HG03196 (cell line): Measurements from ENCODE around the gene ZNRF2.
"Not testable (repeated sequence)": the region's sequence is repeated elsewhere in the genome, so short reads cannot be mapped to it uniquely, and the experiment has no call there.

Experiments used
- ATAC-seq: cut with Tn5 transposase; IDR thresholded peaks from one replicate; pipeline ENCODE4 v1.9.1; 2021; ENCODE audit not compliant: unreplicated experiment

Gene ZNRF2

DNA sequence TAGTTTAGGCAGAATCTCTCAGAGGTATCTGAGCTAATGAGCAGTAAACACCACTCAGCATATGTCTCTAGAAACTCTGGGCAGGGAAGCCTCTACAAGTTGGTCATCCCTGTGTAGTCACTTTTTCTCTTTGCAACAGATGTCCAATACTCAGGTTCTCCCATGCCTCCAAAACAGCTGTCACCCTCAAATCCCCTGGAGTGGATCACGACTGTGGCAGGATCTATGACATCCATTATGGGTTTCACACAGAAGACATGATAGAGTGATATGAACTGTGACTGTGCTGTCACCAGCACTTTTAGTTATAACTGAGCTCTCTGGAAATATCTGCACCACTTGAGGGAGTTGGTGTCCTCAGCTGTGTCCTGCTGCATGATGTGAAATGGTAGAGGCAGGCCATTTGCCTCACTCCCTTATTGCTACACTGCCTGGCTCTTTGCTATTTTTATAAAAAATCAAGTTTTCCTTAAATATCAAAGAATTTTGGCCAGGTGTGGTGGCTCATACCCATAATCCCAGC lies 24.1 kb upstream of the ZNRF2 start:
- ATAC-seq = no peak

DNA sequence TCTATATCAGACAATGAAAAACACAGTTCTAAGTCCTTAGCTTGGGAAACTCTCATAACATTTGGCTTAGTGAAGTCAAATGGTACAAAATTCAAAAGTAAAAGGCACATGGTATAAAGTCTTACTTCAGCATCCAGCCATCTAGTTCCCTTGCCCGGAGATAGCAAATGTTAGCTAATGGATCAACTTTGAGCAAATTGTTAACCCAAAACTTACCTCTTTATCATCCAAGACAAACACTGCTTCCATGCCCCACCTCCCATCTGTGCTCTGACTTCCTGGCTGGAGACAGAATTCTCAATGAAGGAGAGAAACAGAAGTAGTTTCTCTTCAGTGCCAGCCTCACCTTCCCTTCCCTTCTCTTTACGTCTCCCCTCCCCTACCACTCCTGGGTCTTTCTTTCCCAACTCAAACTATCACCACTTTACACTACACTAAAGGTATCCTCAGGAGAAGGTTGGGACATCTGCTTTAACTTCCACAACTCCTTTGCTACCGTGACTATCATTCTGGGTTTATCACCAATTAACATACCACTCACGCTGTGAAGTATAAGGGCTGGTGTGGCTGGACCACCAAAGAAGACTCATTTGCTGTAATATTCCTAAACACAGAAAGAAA lies 21.2 kb upstream of the ZNRF2 start:
- no peak for ATAC-seq

DNA sequence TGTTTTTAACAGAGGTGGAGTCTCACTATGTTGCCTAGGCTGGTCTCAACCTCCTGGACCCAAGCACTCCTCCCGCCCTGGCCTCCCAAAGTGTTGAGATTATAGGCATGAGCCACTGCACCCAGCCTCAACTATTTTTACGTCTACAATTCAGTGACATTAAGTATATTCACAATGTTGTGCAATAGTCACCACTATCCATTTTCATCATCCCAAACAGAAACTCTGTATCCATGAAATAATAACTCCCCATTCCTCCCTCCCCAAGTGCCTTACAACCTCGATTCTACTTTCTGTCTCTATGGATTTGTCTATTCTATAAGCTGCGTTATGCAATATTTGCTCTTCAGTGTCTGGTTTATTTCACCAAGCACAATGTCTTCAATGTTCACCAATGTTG lies 20.3 kb upstream of the ZNRF2 start:
- no peak for ATAC-seq

DNA sequence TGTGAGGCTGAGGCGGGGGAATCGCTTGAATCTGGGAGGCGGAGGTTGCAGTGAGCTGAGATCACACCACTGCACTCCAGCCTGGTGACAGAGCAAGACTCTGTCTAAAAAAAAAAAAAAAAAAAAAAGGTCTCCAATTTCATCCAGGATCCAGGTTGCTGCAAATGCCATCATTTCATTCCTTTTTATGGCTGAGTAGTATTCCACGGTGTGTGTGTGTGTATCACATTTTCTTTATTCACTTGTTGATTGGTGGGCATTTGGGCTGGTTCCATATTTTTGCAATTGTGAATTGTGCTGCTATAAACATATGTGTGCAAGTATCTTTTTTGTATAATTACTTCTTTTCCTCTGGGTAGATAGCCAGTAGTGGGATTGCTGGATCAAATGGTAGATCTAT lies 19.2 kb upstream of the ZNRF2 start:
- ATAC-seq = not testable (repeated sequence)

DNA sequence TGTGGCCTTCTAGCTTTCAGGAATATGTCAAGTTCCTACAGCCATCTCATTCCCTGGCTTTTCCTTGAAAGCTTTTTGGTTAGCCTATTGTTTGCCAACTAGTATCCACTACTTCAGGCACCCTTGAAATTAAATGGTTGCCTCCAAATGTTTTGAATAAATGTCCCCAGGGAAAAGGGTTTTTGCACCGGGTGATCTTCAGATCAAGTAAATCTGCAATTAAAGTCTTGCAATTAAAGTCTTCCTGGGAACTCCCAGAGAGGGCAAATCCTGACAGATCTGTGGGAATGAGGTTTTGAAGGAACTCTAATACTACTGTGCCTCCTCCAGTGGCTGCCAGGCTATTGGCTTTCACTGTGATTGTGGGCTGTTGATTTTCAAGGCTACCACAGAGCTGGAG lies 17.7 kb upstream of the ZNRF2 start:
- no peak for ATAC-seq

DNA sequence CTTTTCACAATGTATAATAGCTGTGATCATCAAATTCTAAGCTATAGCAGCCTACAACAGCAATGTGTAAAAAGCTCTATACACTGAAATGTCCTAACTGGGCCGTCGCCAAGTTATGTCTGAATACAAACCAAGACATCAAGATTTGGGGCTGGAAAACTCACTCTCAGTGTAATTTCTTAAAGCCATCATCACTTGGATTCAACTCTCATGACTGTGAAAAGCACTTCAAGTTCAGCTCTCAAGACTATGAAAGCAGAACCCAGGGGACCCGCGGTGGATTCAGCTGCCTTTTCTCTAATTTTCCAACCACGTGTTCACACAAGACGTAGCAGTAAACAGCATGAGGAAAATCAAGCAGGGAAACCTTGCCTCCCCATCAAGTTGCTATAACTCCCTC lies 15.8 kb upstream of the ZNRF2 start:
- no peak for ATAC-seq

DNA sequence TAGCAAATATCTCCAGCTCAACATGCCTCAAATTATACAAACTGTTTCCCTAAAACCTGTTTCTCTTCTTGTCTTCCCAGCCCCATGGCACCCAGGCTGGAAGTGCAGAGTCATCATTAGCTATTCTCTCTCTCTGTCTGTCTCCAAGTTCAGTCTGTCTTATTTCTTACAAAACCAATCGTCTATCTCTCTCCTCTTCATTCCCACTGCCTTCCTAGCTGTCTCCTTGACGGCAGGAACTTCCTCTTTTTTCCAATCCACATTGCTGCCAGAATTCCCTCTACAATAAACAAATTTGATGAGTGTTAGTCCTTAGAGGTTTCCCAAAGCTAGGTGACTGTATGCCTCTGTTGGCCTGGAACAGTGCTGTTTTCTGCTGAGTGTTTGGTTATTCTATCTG lies 14.9 kb upstream of the ZNRF2 start:
- ATAC-seq = no peak

DNA sequence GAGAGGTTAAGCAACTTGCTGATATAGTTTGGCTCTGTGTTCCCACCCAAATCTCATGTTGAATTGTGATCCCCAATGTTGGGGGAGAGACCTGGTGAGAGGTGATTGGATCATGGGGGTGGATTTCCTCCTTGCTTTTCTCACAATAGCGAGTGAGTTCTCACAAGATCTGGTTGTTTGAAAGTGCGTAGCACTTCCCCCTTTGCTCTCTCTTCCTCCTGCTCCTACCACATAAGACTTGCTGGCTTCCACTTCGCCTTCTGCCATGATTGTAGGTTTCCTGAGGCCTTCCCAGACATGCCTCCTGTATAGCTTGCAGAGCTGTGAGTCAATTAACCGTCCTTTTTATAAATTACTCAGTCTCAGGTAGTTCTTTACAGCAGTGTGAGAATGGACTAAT lies 13.5 kb upstream of the ZNRF2 start:
- no peak for ATAC-seq

DNA sequence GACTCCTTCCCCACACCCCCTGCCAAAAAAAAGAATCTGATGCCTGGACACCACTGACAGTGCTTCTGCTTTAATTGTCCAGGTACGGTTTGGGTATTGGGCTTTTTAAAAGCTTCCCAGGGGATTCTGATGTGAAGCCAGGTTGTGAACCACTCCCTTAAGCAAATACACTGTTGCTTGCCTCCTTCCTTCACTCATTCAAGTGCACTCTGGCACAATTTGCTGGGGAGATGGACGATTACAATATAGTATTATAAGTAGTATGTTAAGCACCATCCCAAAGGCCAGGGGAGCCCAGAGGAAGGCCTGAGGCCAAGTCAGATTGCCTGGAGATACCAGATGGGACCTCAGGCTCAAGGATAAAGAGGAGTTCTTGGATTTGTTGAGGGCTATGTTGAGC lies 12.3 kb upstream of the ZNRF2 start:
- no peak for ATAC-seq

DNA sequence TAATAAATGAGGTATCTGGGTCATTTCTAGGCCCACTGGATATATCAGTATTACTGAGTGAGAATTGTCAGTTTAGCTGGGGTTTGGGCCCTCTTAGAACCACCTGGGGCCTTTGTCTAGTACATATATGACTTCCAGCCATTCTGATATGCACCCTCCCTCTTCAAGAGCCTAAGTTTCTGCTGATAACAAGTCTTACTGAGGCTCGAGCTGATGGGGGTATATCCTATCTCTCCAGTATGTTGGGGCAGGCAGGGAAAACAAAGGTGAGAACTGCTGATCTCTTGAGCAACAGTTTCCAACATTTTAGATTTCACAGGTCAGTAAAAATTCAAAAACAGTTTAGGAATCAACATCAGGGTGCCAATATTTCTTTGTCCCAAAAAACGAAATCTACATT lies 10.8 kb upstream of the ZNRF2 start:
- ATAC-seq = no peak

DNA sequence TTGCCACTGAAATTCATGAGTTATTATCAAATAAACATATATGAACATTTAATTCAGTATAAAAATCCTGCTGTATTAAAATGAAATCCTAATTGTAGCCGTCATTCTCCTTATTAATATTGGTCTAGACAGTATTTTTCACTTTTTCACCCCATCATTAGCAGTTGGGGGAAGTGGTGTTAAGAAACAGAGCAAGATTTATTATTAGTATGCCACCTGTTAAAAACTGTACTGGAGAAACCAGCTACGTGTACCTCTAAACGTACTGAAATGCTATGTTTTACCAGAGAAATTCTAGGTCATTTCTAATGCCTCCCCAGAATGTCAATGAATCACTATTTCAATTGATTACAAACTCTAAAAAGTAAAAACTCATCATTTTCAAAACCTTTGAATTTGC lies 9.8 kb upstream of the ZNRF2 start:
- ATAC-seq = no peak

DNA sequence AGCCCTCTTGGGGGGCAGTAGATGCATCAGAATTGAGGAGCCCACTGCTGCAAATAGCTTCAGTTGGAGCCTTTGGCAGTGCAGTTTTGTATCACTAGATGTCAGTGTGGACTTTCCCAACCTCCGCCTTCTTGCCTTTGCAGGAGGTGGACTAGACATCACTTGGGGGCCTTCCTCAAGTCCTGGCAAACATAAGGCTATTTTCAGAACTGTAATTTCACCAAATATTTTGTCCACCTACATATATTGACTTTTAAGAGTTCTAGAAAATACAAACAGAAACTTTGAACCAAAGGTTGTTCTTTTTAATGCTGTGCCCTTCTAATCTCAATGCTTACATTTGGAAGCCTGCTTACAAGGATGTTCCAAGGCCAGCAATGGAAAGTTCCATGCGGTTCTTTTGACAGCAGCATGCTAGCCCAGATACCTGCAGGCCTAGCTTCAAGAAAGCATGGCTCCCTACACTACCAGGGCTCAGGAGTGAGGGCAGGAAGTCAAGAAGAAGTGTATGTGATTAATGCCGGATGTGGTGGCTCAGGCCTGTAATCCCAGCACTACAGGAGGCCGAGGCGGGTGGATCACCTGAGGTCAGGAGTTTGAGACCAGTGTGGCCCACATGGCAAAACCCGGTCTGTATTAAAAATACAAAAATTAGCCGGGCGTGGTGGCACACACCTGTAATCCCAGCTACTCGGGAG lies 8.0 kb upstream of the ZNRF2 start:
- peak; percentile 51 for ATAC-seq

DNA sequence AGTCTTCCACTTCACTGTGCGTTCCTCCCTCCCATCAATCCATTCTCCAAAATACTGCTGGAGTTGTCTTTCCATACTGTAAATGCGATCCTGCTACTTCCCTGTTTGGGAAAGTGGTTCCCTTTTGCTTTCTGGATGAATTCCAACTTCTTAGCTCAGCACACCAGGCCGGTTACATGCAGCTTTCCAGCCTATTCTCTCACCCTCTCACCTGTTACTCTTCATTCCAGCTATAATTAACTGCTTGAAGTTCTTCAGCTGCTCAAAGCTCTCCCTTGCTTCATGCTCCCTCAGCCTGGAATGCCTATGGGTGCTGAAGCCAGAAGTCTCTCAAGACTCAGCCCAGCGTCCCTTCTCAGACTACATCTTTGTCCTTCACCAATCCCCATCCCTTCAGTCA lies 6.0 kb upstream of the ZNRF2 start:
- ATAC-seq = no peak

DNA sequence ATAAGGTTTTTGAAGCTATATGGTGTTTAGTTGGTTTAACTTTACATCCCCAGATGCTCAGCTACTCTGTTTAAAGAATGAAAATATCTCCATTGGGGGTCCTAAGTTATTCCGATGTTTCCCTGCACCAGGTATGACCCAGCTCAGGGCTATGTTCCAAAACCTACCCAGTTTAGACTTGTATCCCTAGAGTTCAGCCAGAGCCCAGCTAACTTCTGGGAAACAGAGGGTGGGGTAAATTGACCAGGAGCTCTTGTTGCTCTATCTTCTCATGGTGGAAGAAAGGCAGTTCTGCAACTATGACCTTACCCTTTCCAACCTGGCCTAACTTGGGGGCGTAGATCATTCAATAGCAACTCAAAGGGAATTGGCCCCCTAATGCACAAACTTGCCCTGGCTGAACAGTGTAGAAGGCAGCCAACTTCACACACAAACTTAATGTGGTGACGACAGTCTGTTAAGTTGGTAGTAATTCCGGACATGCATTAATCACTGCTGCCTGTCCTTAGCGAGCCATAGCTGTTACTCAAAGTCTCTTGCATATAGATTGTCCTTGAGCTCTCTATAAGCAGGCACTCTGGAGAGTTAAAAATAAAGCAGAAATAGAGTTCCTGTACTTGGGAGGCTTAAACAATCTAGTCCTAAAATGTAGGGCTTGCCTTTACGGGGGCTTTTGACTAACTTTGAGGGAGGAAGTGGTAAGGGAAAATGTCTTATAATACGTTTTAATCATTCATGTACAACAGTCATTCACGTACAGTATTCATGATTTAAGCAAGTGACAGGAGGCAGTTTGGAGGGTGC lies 5.3 kb upstream of the ZNRF2 start:
- ATAC-seq = no peak

DNA sequence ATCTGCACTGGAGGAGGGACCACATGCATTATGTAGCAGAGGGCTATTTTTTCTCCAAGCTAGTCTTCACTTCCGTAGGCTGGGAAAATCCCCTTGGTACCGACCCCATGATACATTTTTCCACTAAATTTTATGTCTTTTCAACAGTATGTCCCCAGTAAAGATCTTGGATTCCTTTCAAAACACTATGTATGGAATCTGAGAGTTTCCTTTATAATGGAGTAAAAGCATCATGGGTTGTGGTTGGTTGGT lies 4.8 kb upstream of the ZNRF2 start:
- ATAC-seq = no peak

DNA sequence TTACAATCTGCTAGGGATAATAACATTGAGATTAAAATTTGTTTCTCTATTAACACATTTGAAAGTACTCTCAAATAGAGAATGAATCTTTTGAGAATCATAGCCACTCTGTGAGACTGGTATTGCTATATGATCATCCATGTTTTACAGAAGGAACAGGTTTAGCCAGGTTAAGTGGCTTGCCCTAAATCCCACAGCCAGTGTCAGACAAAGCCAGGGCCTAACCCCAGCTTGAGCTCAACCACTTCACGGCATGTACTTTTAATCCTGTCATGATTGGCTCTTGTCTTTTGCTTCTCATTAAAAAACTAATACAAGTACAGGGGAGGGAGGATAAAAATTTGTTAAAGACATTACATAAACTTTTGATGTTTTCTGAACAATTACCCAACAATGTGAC lies 3.8 kb upstream of the ZNRF2 start:
- no peak for ATAC-seq

DNA sequence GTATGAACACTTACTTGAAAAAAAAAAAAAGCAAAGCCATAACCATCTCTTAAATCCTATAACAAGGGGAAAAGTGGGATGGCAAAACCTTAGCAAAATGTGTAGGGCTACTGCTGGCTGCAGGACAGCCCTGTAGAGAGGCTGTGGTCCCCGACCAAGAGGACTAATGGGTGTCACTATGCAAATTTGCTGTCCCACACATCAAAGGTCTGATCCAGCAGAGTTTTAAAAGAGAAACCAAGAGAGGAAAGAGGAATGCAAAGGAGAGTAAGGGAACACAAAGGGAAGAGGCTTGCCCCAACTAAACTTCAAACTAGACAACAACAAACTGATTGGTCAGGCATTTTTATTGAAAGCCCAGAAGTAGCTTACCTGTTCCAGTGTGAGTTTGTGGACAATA lies 3.1 kb upstream of the ZNRF2 start:
- ATAC-seq = no peak

DNA sequence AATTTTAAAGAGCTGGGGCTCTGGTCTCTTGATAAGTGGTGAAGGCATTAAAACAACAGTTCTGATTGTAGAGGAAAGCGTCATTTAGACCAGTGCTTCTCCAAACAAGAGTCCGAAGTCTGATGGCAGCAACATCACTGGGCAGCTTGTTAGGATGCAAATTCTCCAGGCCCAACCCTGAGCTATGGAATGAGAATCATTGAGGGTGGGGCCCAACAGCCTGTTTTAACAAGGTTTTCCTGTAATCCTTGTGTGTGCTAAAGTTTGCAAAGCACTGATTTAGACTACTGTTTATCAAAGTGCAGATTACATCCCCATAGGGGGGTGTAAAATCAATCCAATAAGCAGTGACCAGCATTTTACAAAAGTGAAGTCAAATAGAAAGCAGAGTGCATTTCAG lies 2.6 kb upstream of the ZNRF2 start:
- no peak for ATAC-seq

DNA sequence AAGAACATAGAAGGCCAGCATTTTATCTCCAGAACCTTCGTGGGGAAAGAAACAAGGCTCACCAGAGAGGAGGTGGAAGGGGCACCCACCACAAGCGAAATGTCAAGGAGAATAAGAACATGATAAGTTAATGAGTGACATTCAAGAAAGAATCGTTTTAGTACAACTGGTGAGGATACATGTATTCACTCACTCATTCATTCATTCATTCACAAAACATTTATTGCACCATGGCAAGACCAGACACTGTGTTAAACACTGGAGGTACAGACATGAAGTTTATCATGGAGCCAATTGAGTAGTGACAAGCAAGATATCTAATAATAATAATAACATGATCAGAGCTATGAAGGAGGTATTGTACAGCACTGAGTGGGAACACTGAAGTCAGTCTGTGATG lies 1.7 kb upstream of the ZNRF2 start:
- ATAC-seq = no peak

DNA sequence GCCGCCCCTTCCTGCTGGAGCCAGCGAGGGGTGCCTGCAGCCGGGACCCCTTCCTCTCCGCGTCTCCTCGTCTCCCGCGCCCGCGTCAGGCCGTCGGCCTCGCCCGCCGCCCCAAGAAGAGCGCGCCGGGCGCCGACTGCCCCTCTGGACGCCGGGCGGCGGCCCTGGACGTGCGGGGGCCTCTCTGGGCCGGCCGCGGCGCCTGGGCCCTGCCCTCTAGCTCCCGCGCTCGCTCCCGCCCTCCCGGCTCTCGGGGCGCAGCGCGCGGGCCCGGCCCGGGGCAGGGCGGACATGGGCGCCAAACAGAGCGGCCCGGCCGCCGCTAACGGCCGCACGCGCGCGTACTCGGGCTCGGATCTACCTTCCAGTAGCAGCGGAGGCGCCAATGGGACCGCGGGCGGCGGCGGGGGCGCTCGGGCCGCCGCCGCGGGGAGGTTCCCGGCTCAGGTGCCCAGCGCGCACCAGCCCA lies 704 bp downstream of the ZNRF2 start:
- peak; percentile 18 for ATAC-seq

DNA sequence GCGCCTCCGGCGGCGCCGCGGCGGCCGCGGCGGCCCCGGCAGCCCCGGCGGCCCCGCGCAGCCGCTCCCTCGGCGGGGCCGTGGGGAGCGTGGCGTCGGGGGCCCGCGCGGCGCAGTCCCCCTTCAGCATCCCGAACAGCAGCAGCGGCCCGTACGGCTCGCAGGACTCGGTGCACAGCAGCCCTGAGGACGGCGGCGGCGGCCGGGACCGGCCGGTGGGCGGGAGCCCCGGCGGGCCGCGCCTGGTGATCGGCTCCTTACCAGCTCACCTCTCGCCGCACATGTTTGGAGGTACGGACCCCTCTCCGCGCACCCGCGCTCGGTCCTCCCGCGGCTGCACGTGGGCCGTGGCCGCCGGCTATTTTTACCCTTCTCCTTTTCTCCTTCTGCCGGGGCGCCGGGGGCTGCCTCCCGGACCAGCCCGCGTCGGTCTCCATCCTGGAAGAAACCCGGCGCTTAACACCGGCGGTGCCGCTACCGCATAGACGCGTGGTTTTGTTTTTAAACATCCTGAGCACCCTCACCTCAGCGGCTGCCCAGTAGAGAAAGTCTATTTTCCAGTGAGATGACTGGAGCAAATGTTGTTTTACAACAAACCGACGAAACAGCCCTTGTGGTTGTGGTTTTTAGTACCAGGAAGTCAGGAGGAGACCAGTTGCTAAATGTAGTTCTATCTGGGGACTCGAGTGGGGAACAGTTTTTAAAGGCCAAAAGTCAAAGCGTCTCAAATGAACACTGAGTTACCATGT lies 1.3 kb downstream of the ZNRF2 start:
- peak; percentile 4 for ATAC-seq

DNA sequence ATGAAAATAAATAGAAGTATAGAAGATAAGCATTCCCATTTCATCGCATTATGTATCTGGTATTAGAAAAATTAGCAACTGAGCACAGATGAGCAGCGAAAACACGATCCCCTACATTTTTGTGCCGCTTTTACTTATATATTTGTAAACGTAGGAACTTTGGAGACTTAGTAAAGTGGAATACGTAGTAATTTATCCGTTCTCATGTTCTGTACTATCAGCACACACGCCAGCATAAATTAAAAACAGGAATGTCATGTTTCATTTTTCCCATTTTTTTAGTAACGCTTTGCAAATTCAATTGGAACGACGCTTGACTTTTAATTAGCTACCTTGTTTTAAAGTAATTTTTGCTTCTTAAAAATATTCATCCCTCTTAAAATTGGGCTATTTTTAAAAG lies 2.4 kb downstream of the ZNRF2 start:
- no peak for ATAC-seq
